Measurements from ENCODE around the gene GRPEL1. TPM values are rescaled to one million over a fixed set of nuclear protein-coding genes. Genes with fewer than 3 reads are reported as not detected.

Gene GRPEL1
- total RNA-seq, 1 experiment from 2014 or later, result 78.9 TPM

DNA sequence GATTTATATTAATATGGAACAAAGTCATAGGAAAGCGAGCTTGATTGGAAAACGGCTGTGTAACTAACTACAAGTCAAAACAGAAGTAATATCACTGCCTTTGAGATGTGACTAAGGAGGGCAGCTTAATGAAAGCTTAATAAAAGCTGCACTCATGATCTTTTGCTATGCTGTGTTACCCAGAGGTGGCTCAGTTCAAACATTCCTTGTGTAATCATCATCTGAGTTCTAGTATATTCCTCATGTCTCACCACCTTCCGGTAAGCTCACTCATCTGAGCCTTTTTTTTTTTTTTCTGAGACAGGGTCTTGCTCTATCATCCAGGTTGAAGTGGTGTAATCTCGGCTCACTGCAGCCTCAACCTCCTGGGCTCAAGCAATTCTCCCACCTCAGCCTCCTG lies 5.0 kb downstream of the GRPEL1 start:
- no peak for DNase-seq
- Histone ChIP-seq H3K4me3 (no peak overlapping the region), H3K4me1 (peaks cover 3% of the 10 kb centered on the region; the same call in 1 of the 2 replicates), H3K36me3 (peaks cover 69% of the 10 kb centered on the region), H3K9me3 (replicated peaks) (no peaks in the 10 kb centered on the region), H3K27ac (no peak overlapping the region), H3K27me3 (no peaks in the 10 kb centered on the region)

DNA sequence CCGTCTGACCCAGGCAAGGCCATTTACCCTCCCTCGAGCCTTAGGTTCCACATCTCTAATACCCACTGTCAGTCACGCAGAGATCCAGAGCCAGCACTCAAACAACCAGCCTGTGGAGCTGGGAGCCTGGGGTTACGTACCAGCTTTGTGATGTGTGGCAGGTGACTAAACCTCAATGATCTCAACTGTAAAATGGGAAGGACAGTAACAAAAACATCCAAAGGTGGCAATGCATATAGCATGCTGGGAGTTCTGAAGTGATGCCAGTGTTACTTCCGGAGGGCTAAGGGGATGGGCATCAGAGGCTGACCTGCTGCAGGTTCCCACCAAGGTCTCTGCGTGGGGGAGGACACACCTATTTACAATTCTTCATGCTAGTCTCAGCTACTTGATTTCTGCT lies 6.0 kb downstream of the GRPEL1 start:
- H3K4me3 ChIP-seq, result no peak overlapping the region
- H3K27ac ChIP-seq, result no peak overlapping the region
- no peaks in the 10 kb centered on the region for H3K9me3 ChIP-seq (replicated peaks)
- no peak for DNase-seq
- H3K4me1 ChIP-seq, result peaks cover 2% of the 10 kb centered on the region; the same call in 1 of the 2 replicates
- H3K27me3 ChIP-seq, result no peaks in the 10 kb centered on the region
- peaks cover 75% of the 10 kb centered on the region for H3K36me3 ChIP-seq

DNA sequence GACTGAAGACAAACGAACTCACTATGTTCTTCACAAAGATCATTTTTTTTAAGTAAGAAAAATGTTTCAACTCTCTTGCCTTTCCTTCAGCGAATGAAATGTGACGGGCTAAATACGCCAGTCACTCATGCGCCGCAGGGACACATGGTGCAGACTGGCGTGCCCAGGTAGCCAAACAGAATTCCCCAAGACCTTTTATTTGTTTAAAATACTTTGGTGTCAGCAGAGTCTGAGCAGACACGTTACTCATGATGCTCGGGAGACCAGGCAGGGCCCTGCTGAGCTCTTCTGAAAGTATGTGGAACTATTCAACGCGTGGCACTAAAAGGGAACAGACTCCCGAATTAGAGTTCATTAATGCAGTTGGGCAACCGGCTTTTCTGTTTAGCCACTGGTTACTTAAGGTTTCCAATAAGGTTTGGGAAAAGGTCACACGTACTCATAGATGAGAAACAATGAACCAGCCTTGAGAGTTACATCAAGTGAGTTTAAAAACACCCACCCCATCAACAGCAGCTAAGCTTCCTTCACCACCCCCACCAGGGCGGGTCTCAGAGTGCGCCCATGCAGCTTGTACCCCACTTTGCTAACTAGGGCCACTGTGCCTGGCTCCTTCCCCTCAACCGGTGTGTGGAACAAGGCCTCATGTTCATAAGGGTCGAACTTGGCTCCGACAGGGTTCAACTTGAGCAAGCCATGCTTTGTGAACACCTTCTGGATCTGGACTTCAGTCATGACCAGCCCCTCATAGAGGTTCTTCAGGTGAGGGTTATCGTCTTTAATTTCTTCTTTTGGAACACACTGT lies 7.3 kb downstream of the GRPEL1 start:
- DNase-seq, result no peak
- Histone ChIP-seq H3K27me3 (no peaks in the 10 kb centered on the region), H3K9me3 (replicated peaks) (no peaks in the 10 kb centered on the region)

DNA sequence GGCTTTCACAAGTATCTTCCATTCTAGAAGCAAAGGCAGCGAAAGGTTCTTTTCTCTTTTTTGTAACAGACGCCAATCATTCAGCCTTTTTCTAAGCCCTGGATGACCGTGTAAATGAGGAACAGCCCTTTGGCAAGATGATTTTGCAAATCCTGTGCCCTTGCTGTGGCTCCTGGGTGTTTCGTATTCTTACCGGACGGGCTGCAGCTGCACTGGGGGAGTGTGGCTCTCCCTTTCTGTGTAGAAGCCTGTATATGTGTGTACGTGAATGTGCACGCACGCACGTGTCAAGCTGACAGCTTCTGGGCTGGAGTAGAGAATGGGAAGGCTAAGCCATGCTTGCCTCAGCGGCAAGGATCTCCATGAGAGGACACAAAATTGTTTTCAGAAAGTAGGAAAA lies 8.2 kb downstream of the GRPEL1 start:
- Histone ChIP-seq H3K4me3 (no peak overlapping the region), H3K9me3 (replicated peaks) (no peaks in the 10 kb centered on the region), H3K4me1 (no peaks in the 10 kb centered on the region), H3K27ac (no peak overlapping the region), H3K36me3 (peaks cover 68% of the 10 kb centered on the region), H3K27me3 (no peaks in the 10 kb centered on the region)
- DNase-seq, result no peak

More for the DNA sequence above, 7.3 kb downstream of the GRPEL1 start:
- H3K36me3 ChIP-seq, result peaks cover 73% of the 10 kb centered on the region
- no peak overlapping the region for H3K27ac ChIP-seq
- H3K4me3 ChIP-seq, result no peak overlapping the region
- H3K4me1 ChIP-seq, result no peaks in the 10 kb centered on the region

DNA sequence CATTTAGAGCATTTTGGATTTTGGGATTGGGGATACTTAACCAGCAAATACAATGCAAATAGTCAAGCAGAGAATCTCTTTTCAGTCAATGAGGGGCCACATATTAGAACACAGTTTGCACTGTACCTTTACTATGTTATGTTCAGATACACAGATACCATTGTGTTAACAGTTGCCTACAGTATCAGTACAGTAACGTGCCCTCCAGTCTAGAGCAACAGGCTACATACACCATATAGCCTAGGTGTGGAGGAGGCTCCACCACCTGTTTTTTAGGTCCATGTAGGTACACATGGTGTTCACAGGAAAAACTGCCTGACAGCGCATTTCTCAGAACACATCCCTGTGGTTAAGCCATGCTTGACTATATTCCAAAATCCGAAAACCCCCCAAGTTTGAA lies 9.1 kb downstream of the GRPEL1 start:
- no peak overlapping the region for H3K4me3 ChIP-seq
- H3K36me3 ChIP-seq, result peaks cover 66% of the 10 kb centered on the region
- no peak overlapping the region for H3K27ac ChIP-seq
- no peak for DNase-seq
- H3K9me3 ChIP-seq (replicated peaks), result no peaks in the 10 kb centered on the region
- H3K4me1 ChIP-seq, result no peaks in the 10 kb centered on the region
- no peaks in the 10 kb centered on the region for H3K27me3 ChIP-seq

DNA sequence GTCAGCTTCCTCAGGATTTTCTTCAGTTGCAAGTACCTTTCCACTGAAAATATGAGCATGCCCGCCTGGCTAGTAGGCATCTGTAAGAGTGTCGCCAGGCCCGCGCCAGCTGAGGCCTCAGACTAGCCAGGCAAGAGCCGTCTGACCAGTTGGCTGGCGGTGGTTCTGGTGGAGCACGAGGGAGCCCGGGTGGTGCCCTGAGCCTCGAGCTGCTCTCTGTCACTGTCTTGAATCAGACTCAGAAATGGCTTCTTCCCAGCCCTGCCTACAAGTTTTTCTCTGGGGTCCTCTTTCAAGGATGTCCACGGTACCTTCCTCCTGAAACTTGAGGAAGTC lies 11.9 kb downstream of the GRPEL1 start:
- DNase-seq, result no peak
- Histone ChIP-seq H3K36me3 (peaks cover 43% of the 10 kb centered on the region), H3K27me3 (no peaks in the 10 kb centered on the region), H3K4me3 (no peak overlapping the region), H3K9me3 (replicated peaks) (no peaks in the 10 kb centered on the region), H3K4me1 (no peaks in the 10 kb centered on the region), H3K27ac (no peak overlapping the region)

DNA sequence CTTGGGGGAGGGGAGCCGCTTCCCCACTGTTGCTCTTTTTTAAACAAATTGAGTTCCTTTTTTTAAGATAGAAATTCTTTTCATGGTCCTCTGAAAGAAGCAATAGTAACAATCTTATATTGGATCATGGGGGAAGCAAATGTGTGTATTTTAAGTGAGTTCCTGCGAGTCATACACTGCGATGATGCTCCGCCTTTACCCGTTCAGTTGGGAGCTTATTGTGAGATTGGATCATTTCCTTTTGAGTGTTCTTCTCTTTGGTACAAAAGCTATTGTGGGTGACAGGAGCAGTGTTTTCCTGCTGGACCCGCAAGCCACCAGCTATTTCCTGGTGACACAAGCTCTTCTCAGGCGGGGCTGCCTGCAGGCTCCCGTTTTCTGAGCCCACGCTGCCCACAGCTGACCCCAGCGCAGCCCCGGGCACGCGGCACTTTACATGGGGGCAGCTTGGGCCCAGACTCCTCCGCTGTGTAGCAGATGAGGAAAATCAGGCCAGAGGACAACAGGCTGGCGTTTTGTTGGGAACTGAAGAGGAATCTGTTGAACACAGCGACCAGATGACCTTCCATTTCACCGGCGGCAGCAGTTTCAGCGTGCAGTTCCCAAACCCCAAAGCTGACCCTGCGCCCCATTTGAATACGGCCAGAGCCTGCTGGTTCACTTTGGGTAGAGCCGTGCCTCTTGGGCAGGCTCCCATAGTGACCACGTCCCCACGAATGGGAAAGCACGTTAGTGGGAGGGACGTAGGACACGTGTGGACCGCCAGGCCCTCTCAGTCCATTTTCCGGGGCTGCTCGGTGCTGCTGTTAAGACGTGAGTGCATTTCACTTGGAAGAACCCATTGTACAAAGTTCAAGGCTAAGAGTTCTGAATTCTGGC lies 12.5 kb downstream of the GRPEL1 start:
- no peak overlapping the region for H3K27ac ChIP-seq
- H3K27me3 ChIP-seq, result no peaks in the 10 kb centered on the region
- no peak for DNase-seq
- no peak overlapping the region for H3K4me3 ChIP-seq
- no peaks in the 10 kb centered on the region for H3K4me1 ChIP-seq
- no peaks in the 10 kb centered on the region for H3K9me3 ChIP-seq (replicated peaks)
- H3K36me3 ChIP-seq, result peaks cover 39% of the 10 kb centered on the region

DNA sequence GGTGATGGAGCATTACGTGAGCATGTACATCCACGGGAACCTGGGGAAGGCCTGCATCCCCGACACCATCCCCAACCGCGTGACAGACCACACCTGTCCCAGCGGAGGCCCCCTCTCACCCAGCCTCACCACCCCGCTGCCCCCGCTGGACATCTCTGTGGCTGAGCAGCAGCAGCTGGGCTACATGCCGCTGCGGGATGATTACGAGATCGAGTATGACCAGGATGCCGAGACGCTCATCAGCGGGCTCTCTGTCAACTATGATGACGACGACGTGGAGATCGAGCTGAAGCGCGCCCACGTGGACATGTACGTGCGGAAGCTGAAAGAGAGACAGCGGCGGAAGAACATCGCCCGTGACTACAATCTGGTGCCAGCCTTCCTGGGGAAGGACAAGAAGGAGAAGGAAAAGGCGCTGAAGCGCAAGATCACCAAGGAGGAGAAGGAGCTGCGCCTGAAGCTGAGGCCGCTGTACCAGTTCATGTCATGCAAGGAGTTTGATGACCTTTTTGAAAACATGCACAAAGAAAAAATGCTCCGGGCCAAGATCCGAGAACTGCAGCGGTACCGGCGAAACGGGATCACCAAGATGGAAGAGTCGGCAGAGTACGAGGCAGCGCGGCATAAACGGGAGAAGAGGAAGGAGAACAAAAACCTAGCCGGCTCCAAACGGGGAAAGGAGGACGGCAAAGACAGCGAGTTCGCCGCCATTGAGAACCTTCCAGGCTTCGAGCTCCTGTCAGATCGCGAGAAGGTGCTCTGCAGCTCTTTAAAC lies 13.6 kb downstream of the GRPEL1 start:
- H3K9me3 ChIP-seq (replicated peaks), result no peaks in the 10 kb centered on the region
- H3K36me3 ChIP-seq, result peaks cover 32% of the 10 kb centered on the region
- no peak overlapping the region for H3K27ac ChIP-seq
- no peaks in the 10 kb centered on the region for H3K27me3 ChIP-seq
- no peak for DNase-seq
- no peak overlapping the region for H3K4me3 ChIP-seq
- H3K4me1 ChIP-seq, result no peaks in the 10 kb centered on the region

DNA sequence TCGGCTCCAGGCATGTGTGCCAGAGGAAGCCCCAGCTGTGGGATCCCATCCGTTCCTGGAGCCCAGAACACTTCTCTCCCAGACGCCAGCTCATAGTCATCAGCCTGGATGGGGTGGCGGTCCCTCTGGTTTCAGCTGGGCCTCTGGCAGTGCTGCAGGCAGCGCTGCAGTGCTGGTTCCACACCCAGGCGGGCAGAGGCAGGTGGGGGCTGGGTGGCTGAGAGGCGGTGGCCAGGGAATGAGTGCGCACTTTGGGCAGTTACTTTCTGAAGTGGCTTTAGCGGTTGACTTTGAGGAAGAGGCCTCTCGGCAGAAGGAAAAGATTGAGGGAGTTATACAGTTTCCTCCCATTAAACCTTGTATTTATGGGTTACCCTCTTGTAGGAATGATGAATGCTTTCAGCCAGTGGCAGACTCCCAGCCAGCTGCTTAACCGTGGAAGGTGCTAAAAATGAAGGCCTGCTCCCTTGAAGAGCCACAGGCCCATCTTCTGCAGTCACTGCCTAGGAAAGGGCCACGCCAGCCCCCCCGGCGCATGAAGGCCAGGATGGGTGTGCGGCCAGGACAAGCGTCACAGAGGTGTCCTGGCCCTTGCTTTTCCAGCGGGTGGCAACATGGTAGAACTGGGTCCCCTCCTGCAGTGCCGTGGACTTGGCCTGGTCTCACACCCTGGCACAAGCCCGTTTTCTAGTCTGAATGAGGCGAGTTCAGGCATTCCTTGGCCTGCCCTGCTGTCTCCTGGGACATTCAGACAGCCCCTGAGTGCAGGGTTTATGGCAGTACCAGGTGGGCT lies 14.7 kb downstream of the GRPEL1 start:
- Histone ChIP-seq H3K4me3 (no peak overlapping the region), H3K36me3 (peaks cover 20% of the 10 kb centered on the region), H3K9me3 (replicated peaks) (no peaks in the 10 kb centered on the region), H3K4me1 (no peaks in the 10 kb centered on the region), H3K27me3 (no peaks in the 10 kb centered on the region), H3K27ac (no peak overlapping the region)
- DNase-seq, result no peak

DNA sequence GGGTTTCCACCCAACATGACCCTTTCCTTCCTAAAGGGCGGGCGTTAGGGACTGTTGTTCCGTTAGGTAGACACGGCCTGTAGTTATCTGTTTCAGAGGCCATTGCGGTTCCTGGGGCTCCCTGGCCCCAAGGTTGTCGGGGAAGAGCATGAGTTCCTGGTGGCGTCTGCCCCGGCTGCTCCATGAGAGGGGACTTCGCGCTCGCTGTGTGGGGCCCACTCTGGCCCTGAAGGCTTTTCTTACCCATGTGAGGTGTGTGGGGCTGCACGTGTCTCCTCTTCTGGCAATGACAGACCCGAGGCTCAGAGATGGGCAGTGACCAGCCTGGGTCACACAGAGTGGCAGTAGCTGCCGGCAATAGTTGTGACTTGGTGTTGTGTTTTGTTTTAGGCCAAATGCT lies 15.6 kb downstream of the GRPEL1 start:
- no peaks in the 10 kb centered on the region for H3K9me3 ChIP-seq (replicated peaks)
- no peak overlapping the region for H3K4me3 ChIP-seq
- H3K27me3 ChIP-seq, result no peaks in the 10 kb centered on the region
- no peaks in the 10 kb centered on the region for H3K4me1 ChIP-seq
- no peak overlapping the region for H3K27ac ChIP-seq
- peaks cover 13% of the 10 kb centered on the region for H3K36me3 ChIP-seq
- DNase-seq, result no peak

DNA sequence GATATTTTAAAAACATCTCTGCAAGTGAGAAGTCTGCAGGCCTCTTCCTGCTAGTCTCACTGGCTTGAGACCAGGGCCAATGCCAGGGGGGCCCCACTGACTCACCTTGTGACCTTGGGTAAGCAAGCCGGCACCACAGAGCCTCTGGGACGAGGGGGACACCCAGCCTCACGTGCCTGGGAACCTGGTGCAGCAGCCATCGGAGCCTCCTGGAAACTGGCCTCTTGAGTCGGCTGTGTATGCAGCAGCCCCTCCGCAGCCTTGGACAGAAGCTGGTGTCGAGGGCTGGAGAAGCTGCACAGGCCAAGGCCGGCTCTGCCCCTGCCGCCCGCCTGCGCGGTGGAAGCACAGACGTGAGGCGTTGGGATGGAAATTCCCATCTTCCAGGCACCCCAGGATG lies 16.0 kb downstream of the GRPEL1 start:
- Histone ChIP-seq H3K4me1 (no peaks in the 10 kb centered on the region), H3K9me3 (replicated peaks) (no peaks in the 10 kb centered on the region), H3K4me3 (no peak overlapping the region), H3K27ac (no peak overlapping the region), H3K27me3 (no peaks in the 10 kb centered on the region), H3K36me3 (peaks cover 13% of the 10 kb centered on the region)
- DNase-seq, result no peak

DNA sequence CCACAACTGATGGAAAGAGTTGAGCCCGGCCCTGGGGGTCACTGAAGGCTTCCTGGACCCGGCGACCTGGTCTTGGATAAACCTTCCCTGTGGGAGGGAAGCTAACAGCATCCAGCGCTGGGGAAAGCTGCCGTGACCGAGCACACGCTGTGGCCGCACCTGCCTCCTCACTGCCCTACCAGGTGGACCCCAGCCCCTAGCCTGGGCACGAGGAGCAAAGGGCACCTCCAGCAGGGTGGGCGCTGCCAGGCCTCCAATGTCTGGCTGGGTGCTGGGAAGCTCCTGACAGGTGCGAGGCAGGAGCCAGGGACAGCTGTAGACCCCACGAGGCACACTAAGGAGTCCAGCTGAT lies 16.7 kb downstream of the GRPEL1 start:
- Histone ChIP-seq H3K27me3 (no peaks in the 10 kb centered on the region), H3K27ac (no peak overlapping the region), H3K4me1 (no peaks in the 10 kb centered on the region), H3K36me3 (peaks cover 8% of the 10 kb centered on the region; the same call in 1 of the 2 replicates), H3K4me3 (no peak overlapping the region), H3K9me3 (replicated peaks) (no peaks in the 10 kb centered on the region)
- DNase-seq, result no peak

DNA sequence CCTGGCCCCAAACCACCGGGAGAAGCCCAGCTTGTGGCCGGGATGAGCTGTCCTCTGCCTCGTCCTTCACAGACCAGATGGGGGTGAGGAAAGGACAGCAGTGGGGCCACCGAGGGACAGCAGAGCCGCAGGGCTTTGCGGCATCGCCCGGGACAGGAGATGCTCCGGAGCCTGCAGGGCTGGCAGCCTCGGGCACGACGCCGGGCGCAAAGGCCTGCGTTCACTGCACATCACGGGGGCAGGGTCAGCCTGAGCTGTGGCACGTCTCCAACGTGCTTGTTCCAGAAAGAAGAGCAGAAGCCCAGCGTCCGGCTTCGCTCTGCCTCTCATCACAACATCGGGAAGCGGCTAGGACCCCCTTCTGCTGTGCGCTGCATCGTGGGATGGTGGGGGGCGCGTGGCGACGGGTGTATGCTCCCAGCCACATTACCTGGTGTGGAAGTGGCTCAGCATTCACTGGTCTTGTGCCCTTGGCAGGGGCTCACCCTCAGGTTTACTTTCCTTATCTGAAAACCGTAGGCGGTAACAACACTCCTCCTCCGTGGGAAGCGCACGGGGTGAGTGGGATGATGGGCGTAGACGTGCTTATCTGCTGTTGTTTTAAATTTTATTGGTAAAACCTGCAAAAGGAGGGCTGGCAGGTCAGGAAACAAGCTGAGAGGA lies 17.3 kb downstream of the GRPEL1 start:
- H3K36me3 ChIP-seq, result peaks cover 8% of the 10 kb centered on the region; the same call in 1 of the 2 replicates

DNA sequence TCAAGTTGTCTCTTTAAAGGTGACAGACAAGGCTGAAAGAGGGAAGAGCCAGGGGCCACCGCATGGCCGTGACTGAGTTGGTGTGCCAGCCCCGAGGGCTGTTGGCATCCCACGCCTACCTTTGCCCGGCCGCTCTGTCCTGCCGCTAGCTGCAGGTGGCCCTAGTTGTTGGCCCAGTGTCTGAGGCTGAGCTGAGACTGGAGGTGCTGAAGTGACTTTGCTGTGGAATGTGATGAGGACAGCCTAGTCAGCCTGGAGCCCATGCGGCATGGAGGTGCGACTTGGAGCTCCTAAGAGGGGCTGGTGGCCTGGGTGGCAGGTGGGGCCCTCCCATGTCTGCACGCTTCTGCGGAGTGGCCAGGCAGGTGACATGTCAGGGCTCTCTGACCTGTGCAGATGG lies 18.1 kb downstream of the GRPEL1 start:
- H3K4me3 ChIP-seq, result no peak overlapping the region
- H3K4me1 ChIP-seq, result no peaks in the 10 kb centered on the region
- H3K27me3 ChIP-seq, result no peaks in the 10 kb centered on the region
- no peak overlapping the region for H3K27ac ChIP-seq
- H3K9me3 ChIP-seq (replicated peaks), result no peaks in the 10 kb centered on the region
- DNase-seq, result no peak
- peaks cover 8% of the 10 kb centered on the region; the same call in 1 of the 2 replicates for H3K36me3 ChIP-seq

More for the DNA sequence above, 17.3 kb downstream of the GRPEL1 start:
- H3K27ac ChIP-seq, result no peak overlapping the region
- H3K9me3 ChIP-seq (replicated peaks), result no peaks in the 10 kb centered on the region
- H3K4me1 ChIP-seq, result no peaks in the 10 kb centered on the region
- H3K27me3 ChIP-seq, result no peaks in the 10 kb centered on the region
- H3K4me3 ChIP-seq, result no peak overlapping the region
- DNase-seq, result no peak
